K562 (cell line): ENCODE data around the gene NONO. TPM values are rescaled to one million over a fixed set of nuclear protein-coding genes. Genes with fewer than 3 reads are reported as not detected.

Experiments used
- CHD2 ChIP-seq: IDR thresholded peaks from 2 replicates; pipeline ENCODE4 v1.6.1; 2011; ENCODE audit warnings: low read depth, low read length
- ELF4 ChIP-seq: fragments of 450-650 bp; formaldehyde crosslinking; IDR thresholded peaks from 2 replicates; pipeline ENCODE4 v1.4.0; 2022; ENCODE audit warnings: missing genetic modification characterization
- EP400 ChIP-seq: fragments of 450-650 bp; IDR thresholded peaks from 2 replicates; pipeline ENCODE4 v1.6.1; 2017; ENCODE audit warnings: antibody characterized with exemption, mild to moderate bottlenecking, moderate library complexity
- EWSR1 ChIP-seq: fragments of 450-650 bp; IDR thresholded peaks from 2 replicates; pipeline ENCODE4 v1.6.1; 2018; ENCODE audit warnings: borderline replicate concordance, mild to moderate bottlenecking, low read depth, moderate library complexity; ENCODE audit not compliant: partially characterized antibody
- GATAD2A ChIP-seq: fragments of 450-650 bp; IDR thresholded peaks from 2 replicates; pipeline ENCODE4 v1.6.1; 2017
- HDGF ChIP-seq: fragments of 450-650 bp; IDR thresholded peaks from 2 replicates; pipeline ENCODE4 v1.6.1; 2016
- KDM1A ChIP-seq, 2 experiments: fragments of 450-650 bp; IDR thresholded peaks; 2 replicates each; pipeline ENCODE4 v1.6.1; 2016; ENCODE audit warnings: mild to moderate bottlenecking in 2 of 2
- NFIC ChIP-seq: fragments of 450-650 bp; IDR thresholded peaks from 2 replicates; pipeline ENCODE4 v1.6.1; 2017; ENCODE audit warnings: mild to moderate bottlenecking, inconsistent platforms
- NFYB ChIP-seq: IDR thresholded peaks from 2 replicates; pipeline ENCODE4 v1.6.1; 2011; ENCODE audit warnings: mild to moderate bottlenecking, moderate library complexity; ENCODE audit not compliant: insufficient read length; ENCODE audit errors: extremely low read depth
- POLR2A ChIP-seq: fragments of 450-650 bp; conservative IDR thresholded peaks from 2 replicates; pipeline ENCODE4 v1.6.1; 2016
- RBM25 ChIP-seq: fragments of 200-400 bp; formaldehyde crosslinking; IDR thresholded peaks from 2 replicates; pipeline ENCODE4 v1.6.1; 2018; ENCODE audit warnings: low read length, low read depth, moderate library complexity; ENCODE audit not compliant: severe bottlenecking
- RNF2 ChIP-seq: sonication (generic); IDR thresholded peaks from 2 replicates; pipeline ENCODE4 v1.6.1; 2016
- SMAD4 ChIP-seq: fragments of 250-450 bp; sonication (Bioruptor Pico); conservative IDR thresholded peaks from 2 replicates; pipeline ENCODE4 v1.8.0; 2021; ENCODE audit warnings: inconsistent platforms, mild to moderate bottlenecking, moderate library complexity
- TAF1 ChIP-seq: IDR thresholded peaks from 2 replicates; pipeline ENCODE4 v1.6.1; 2011; ENCODE audit warnings: mild to moderate bottlenecking, low read length, moderate library complexity; ENCODE audit not compliant: insufficient read depth, control insufficient read depth, severe bottlenecking; ENCODE audit errors: extremely low read depth
- TBP ChIP-seq: optimal IDR thresholded peaks from 2 replicates; pipeline ENCODE3; 2011; ENCODE audit warnings: low read depth, low read length, improper control_type of control experiment
- TRIM28 ChIP-seq: fragments of 450-650 bp; IDR thresholded peaks from 2 replicates; pipeline ENCODE4 v1.6.1; 2017
- ZC3H8 ChIP-seq: fragments of 450-650 bp; IDR thresholded peaks from 2 replicates; pipeline ENCODE4 v1.6.1; 2017
- ZNF212 ChIP-seq: fragments of 450-650 bp; formaldehyde crosslinking; IDR thresholded peaks from 2 replicates; pipeline ENCODE4 v1.4.0; 2020; ENCODE audit warnings: mild to moderate bottlenecking
- ZNF384 ChIP-seq: IDR thresholded peaks from 2 replicates; pipeline ENCODE4 v1.6.1; 2012; ENCODE audit warnings: low read depth, low read length, improper control_type of control experiment
- ZNF444 ChIP-seq: fragments of 250-450 bp; sonication (Bioruptor Pico); IDR thresholded peaks from 2 replicates; pipeline ENCODE4 v1.4.0; 2020; ENCODE audit warnings: mild to moderate bottlenecking, moderate library complexity
- ZNF551 ChIP-seq: fragments of 250-450 bp; sonication (Bioruptor Pico); IDR thresholded peaks from 2 replicates; pipeline ENCODE4 v1.5.0; 2021; ENCODE audit warnings: mild to moderate bottlenecking, moderate library complexity
- polyA plus RNA-seq, 8 experiments: library from polyadenylated mRNA; depleted of rRNA in 4 of 8; stranded (reverse) in 5 of 8; unstranded in 3 of 8; fragments of >200 nt; fragmentation: Nextera tagmentation in 2 of 8; fragmentation: Illumina TruSeq in 1 of 8; extraction: Ambion mirVana in 2 of 8; extraction: Trizol in 1 of 8; gene quantifications; 2 replicates each; pipeline versions ENCODE4 v1.2.1 to v1.2.3, GENCODE V29; 2011 to 2014; ENCODE audit warnings: inconsistent platforms in 1 of 8, missing spikeins in 1 of 8
- total RNA-seq, 7 experiments: library from RNA; depleted of rRNA in 6 of 7; stranded (reverse); fragments of >200 nt in 6 of 7; fragmentation: Illumina TruSeq in 2 of 7; extraction: Trizol in 2 of 7; gene quantifications; 2 replicates each; pipeline versions ENCODE4 v1.2.1 to v1.2.3, GENCODE V29; 2011 to 2021; ENCODE audit warnings: low replicate concordance in 1 of 7
- TF ChIP-seq, protein P1 (sequence below): sonication (generic); formaldehyde crosslinking; IDR thresholded peaks from 2 replicates; pipeline ENCODE4 v1.8.1; 2023; ENCODE audit warnings: mild to moderate bottlenecking, missing genetic modification reagents, moderate library complexity
- TF ChIP-seq, protein P2 (sequence below): sonication (generic); formaldehyde crosslinking; IDR thresholded peaks from 2 replicates; pipeline ENCODE4 v1.9.0; 2022; ENCODE audit warnings: mild to moderate bottlenecking, missing genetic modification reagents
- TF ChIP-seq, protein P3 (sequence below): fragments of 450-650 bp; IDR thresholded peaks from 2 replicates; pipeline ENCODE4 v1.6.1; 2018; ENCODE audit not compliant: partially characterized antibody
- TF ChIP-seq, protein P4 (sequence below): sonication (generic); IDR thresholded peaks from 2 replicates; pipeline ENCODE4 v1.6.1; 2016

The NONO gene
- total and polyA plus RNA-seq, 9 of the 15 experiments (the other 6 are each of a cell fraction or from before 2014, with no cell fraction given): 333 to 651 (median 451) TPM

DNA sequence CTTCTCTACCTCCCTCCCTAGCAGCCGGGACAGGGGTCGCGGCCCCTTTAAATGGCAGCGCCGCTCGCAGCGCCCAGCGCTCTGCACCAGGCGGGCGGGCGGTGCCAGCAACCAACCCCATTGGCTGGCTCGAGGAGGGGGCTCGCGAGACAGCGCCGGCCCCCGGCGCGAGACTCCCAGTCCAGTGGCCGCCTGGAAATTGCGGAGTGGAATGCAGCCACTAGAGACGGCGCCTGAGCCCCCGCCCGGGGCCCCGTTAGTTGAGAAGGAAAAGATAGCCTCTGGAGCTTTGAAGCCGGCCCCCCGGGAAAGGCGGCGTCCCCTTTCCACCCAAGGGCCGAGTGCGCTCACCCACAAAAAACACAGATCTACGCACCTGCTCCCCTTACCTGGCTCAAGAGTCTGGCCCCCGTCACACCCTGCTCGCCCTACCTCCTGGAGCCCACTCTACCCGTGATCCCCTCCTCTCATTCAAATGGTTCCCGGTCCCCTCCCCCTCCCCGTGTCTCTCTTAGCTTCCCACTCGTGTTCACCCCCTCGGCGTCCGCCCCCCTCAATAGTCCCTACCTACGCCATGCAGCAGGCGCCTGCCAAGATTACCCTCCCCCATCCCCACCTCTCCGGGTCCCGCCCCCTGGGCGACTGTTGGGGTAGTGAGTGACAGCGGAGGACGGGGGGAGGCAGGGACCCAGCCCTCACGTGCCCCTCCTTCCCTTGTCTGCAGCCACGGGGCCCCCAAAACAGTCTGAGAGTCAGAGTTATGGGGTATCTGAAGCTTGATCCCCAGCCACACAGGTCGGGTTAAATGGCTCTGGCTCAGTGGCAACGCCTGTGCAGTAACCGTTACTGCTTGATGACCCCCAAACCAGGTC, 29.1 kb upstream of the NONO start, which contains the start of gene ZMYM3 (continued):
- TF ChIP-seq TAF1: peak; percentile 22
- TF ChIP-seq ZNF551 (CRISPR knock-in tag): no peak
- TF ChIP-seq ZC3H8: no peak
- TF ChIP-seq POLR2A: 0 out of 2 replicates have a peak, but pooled peaks have one; percentile 25
- TF ChIP-seq, protein P1, sequence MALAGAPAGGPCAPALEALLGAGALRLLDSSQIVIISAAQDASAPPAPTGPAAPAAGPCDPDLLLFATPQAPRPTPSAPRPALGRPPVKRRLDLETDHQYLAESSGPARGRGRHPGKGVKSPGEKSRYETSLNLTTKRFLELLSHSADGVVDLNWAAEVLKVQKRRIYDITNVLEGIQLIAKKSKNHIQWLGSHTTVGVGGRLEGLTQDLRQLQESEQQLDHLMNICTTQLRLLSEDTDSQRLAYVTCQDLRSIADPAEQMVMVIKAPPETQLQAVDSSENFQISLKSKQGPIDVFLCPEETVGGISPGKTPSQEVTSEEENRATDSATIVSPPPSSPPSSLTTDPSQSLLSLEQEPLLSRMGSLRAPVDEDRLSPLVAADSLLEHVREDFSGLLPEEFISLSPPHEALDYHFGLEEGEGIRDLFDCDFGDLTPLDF (CRISPR knock-in tag): 0 out of 2 replicates have a peak, but pooled peaks have one; percentile 47
- 0 out of 2 replicates have a peak, but pooled peaks have one; percentile 23 for TF ChIP-seq GATAD2A
- TF ChIP-seq CHD2: peak; percentile 98
- TF ChIP-seq ZNF384: no peak
- TF ChIP-seq TBP: peak; percentile 40
- no peak for TF ChIP-seq ZNF212 (CRISPR knock-in tag)
- TF ChIP-seq ELF4: no peak
- TF ChIP-seq SMAD4 (CRISPR knock-in tag): peak; percentile 55; the same call in 1 of the 2 replicates
- TF ChIP-seq, protein P2, sequence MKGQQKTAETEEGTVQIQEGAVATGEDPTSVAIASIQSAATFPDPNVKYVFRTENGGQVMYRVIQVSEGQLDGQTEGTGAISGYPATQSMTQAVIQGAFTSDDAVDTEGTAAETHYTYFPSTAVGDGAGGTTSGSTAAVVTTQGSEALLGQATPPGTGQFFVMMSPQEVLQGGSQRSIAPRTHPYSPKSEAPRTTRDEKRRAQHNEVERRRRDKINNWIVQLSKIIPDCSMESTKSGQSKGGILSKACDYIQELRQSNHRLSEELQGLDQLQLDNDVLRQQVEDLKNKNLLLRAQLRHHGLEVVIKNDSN (CRISPR knock-in tag): peak; percentile 72
- TF ChIP-seq EWSR1: no peak
- TF ChIP-seq, protein P3, sequence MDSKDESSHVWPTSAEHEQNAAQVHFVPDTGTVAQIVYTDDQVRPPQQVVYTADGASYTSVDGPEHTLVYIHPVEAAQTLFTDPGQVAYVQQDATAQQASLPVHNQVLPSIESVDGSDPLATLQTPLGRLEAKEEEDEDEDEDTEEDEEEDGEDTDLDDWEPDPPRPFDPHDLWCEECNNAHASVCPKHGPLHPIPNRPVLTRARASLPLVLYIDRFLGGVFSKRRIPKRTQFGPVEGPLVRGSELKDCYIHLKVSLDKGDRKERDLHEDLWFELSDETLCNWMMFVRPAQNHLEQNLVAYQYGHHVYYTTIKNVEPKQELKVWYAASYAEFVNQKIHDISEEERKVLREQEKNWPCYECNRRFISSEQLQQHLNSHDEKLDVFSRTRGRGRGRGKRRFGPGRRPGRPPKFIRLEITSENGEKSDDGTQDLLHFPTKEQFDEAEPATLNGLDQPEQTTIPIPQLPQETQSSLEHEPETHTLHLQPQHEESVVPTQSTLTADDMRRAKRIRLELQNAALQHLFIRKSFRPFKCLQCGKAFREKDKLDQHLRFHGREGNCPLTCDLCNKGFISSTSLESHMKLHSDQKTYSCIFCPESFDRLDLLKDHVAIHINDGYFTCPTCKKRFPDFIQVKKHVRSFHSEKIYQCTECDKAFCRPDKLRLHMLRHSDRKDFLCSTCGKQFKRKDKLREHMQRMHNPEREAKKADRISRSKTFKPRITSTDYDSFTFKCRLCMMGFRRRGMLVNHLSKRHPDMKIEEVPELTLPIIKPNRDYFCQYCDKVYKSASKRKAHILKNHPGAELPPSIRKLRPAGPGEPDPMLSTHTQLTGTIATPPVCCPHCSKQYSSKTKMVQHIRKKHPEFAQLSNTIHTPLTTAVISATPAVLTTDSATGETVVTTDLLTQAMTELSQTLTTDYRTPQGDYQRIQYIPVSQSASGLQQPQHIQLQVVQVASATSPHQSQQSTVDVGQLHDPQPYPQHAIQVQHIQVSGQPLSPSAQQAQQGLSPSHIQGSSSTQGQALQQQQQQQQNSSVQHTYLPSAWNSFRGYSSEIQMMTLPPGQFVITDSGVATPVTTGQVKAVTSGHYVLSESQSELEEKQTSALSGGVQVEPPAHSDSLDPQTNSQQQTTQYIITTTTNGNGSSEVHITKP: peak; percentile 24
- TF ChIP-seq RNF2: 0 out of 2 replicates have a peak, but pooled peaks have one; percentile 20
- TF ChIP-seq, protein P4, sequence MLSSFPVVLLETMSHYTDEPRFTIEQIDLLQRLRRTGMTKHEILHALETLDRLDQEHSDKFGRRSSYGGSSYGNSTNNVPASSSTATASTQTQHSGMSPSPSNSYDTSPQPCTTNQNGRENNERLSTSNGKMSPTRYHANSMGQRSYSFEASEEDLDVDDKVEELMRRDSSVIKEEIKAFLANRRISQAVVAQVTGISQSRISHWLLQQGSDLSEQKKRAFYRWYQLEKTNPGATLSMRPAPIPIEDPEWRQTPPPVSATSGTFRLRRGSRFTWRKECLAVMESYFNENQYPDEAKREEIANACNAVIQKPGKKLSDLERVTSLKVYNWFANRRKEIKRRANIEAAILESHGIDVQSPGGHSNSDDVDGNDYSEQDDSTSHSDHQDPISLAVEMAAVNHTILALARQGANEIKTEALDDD: no peak; the same call in 1 of the 2 replicates
- peak; percentile 99 for TF ChIP-seq RBM25
- TF ChIP-seq HDGF: no peak
- TF ChIP-seq KDM1A (IDR thresholded peaks at IDR 0.05): peak in 1 of 2 experiments; percentile 45; a peak in 1 of 4 replicates
- peak; percentile 55 for TF ChIP-seq NFIC
- no peak for TF ChIP-seq ZNF444 (CRISPR knock-in tag)
- TF ChIP-seq NFYB: peak; percentile 41
- TF ChIP-seq TRIM28: no peak
- TF ChIP-seq EP400: peak; percentile 33
